Smooth muscle cell (in vitro differentiated cells): ENCODE results near the gene ZNF668. TPM values are rescaled to one million over a fixed set of nuclear protein-coding genes. Genes with fewer than 3 reads are reported as not detected.

Experiments used
- DNase-seq: peaks from one replicate; lab custom pipeline; 2025; ENCODE audit not compliant: unreplicated experiment; lab: John Stamatoyannopoulos, UW
- H2AFZ ChIP-seq: fragments of 200-600 bp; sonication (generic); 2 replicates; pipeline ENCODE4 v1.6.0; 2016; ENCODE audit warnings: antibody characterized with exemption, low read depth, mild to moderate bottlenecking
- H3F3A ChIP-seq: fragments of 200-600 bp; sonication (generic); 2 replicates; pipeline ENCODE4 v1.6.0; 2017; ENCODE audit warnings: antibody characterized with exemption, low read depth
- H3K27ac ChIP-seq: fragments of 200-600 bp; sonication (generic); 2 replicates; pipeline ENCODE4 v1.5.1; 2016; ENCODE audit warnings: low read depth, mild to moderate bottlenecking
- H3K27me3 ChIP-seq: fragments of 200-600 bp; sonication (generic); 2 replicates; pipeline ENCODE4 v1.6.1; 2016; ENCODE audit warnings: low read depth, mild to moderate bottlenecking
- H3K36me3 ChIP-seq: fragments of 200-600 bp; sonication (generic); 2 replicates; pipeline ENCODE4 v1.5.1; 2016; ENCODE audit warnings: low read depth
- H3K4me1 ChIP-seq: fragments of 200-600 bp; sonication (generic); 2 replicates; pipeline ENCODE4 v1.5.1; 2016; ENCODE audit warnings: low read depth
- H3K4me2 ChIP-seq: fragments of 200-600 bp; sonication (generic); 2 replicates; pipeline ENCODE4 v1.6.0; 2016; ENCODE audit warnings: mild to moderate bottlenecking
- H3K4me3 ChIP-seq: fragments of 200-600 bp; sonication (generic); 2 replicates; pipeline ENCODE4 v1.5.1; 2016; ENCODE audit warnings: mild to moderate bottlenecking
- H3K79me2 ChIP-seq: fragments of 200-600 bp; sonication (generic); 2 replicates; pipeline ENCODE4 v1.6.0; 2016; ENCODE audit warnings: low read depth, mild to moderate bottlenecking
- H3K9ac ChIP-seq: fragments of 200-600 bp; sonication (generic); 2 replicates; pipeline ENCODE4 v1.6.0; 2016; ENCODE audit warnings: low read depth
- H3K9me3 ChIP-seq: fragments of 200-600 bp; sonication (generic); replicated peaks from 2 replicates; pipeline ENCODE4 v1.5.1; 2016; ENCODE audit warnings: low read depth
- H4K20me1 ChIP-seq: fragments of 200-600 bp; sonication (generic); 2 replicates; pipeline ENCODE4 v1.6.0; 2016; ENCODE audit warnings: low read depth
- WGBS: methylation state at CpG from one replicate; pipeline ENCODE4 v1.1.7; 2016; ENCODE audit warnings: low lambda C conversion rate; 5-methylcytosine and 5-hydroxymethylcytosine counted together
- polyA plus RNA-seq: library from polyadenylated mRNA; unstranded; fragments of >200 nt; fragmentation: Nextera tagmentation; extraction: Ambion mirVana; gene quantifications from 2 replicates; pipeline ENCODE4 v1.2.1, GENCODE V29; 2016
- total RNA-seq: library from RNA; depleted of rRNA; stranded (reverse); fragments of >200 nt; gene quantifications from 2 replicates; pipeline ENCODE4 v1.2.3, GENCODE V29; 2014
- TF ChIP-seq, protein P1 (sequence below): fragments of 200-600 bp; sonication (generic); IDR thresholded peaks from 2 replicates; pipeline ENCODE4 v1.5.1; 2017; ENCODE audit warnings: borderline replicate concordance, mild to moderate bottlenecking, antibody characterized with exemption; ENCODE audit not compliant: insufficient read depth, poor library complexity, severe bottlenecking

The ZNF668 gene
- total and polyA plus RNA-seq, 2 experiments from 2014 or later, result 7.3 to 20.1 TPM

DNA sequence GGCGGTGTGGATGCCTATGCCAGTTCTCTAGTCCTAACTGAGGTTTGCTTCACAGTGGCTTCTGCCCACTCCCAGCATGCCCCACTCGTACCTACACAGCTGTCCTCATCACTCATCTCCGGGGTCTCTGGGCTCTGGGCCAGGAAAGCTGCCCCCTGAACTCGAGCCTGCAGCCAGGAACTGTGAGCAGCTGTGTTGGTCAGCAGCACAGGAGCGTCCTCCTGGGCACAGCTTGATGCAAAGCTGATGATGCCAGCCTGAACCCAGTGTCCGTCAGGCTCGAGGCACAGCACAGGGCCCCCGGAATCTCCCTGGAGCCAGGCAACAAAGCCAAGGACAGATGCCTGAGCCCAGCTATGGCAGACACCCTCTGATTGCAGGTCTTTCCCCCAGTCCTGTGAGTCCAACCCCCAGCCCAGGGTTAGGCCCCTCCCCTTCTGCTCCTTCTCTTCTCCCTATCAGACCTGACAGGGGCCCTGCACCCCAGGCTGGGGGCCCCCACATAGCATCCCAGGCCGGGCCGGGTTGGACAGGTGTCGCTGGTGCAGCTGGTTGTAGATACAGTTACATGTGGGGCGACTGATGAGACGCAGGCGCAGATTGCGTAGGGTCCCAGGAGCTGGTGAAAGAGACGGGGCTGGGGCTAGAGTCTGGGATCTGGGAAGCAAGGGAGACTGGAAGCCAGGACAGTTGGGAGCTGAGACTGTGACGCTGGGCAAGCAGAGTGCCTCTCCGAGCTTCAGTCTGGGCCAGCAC is 12.0 kb upstream of the ZNF668 start:
- no peaks in the 10 kb centered on the region for H3K4me1 ChIP-seq
- no peak overlapping the region for H2AFZ ChIP-seq
- DNase-seq, result no peak
- H3K27me3 ChIP-seq, result no peaks in the 10 kb centered on the region
- no peak overlapping the region for H3K27ac ChIP-seq
- WGBS, result 96% methylated on average over 18 of the region's 18 CpGs
- peaks cover 7% of the 10 kb centered on the region for H3K79me2 ChIP-seq
- peaks cover 49% of the 10 kb centered on the region for H4K20me1 ChIP-seq
- H3K9ac ChIP-seq, result no peak overlapping the region
- no peaks in the 10 kb centered on the region for H3F3A ChIP-seq
- no peak overlapping the region for H3K4me3 ChIP-seq
- H3K36me3 ChIP-seq, result no peaks in the 10 kb centered on the region
- H3K9me3 ChIP-seq, result no peaks in the 10 kb centered on the region
- no peak overlapping the region for H3K4me2 ChIP-seq
- TF ChIP-seq, protein P1, sequence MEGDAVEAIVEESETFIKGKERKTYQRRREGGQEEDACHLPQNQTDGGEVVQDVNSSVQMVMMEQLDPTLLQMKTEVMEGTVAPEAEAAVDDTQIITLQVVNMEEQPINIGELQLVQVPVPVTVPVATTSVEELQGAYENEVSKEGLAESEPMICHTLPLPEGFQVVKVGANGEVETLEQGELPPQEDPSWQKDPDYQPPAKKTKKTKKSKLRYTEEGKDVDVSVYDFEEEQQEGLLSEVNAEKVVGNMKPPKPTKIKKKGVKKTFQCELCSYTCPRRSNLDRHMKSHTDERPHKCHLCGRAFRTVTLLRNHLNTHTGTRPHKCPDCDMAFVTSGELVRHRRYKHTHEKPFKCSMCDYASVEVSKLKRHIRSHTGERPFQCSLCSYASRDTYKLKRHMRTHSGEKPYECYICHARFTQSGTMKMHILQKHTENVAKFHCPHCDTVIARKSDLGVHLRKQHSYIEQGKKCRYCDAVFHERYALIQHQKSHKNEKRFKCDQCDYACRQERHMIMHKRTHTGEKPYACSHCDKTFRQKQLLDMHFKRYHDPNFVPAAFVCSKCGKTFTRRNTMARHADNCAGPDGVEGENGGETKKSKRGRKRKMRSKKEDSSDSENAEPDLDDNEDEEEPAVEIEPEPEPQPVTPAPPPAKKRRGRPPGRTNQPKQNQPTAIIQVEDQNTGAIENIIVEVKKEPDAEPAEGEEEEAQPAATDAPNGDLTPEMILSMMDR, result no peak

DNA sequence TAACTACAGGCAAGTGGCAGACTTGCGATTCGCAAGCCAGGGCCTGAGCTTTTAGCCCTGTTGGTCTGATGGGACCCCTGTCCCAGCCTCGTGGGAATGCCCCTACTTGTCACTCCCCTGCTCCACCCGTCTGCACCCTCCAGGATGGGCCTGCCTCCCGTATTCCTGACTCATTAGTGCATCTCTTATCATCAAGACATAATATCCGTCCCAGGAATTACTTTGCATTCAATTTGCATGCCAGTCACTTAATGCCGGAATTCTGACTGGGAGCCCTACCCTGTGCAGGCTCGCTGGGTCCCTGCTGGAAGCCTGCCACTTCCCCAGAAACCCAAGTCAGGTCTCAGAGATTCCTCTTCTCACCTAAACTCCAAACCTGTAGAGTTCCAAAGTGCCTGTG is 11.4 kb upstream of the ZNF668 start:
- TF ChIP-seq, protein P1, result no peak
- WGBS, result 75% methylated on average over 8 of the region's 8 CpGs
- peaks cover 52% of the 10 kb centered on the region for H4K20me1 ChIP-seq
- no peak overlapping the region for H2AFZ ChIP-seq
- H3K36me3 ChIP-seq, result no peaks in the 10 kb centered on the region
- H3K9me3 ChIP-seq, result no peaks in the 10 kb centered on the region
- H3F3A ChIP-seq, result no peaks in the 10 kb centered on the region
- no peaks in the 10 kb centered on the region for H3K27me3 ChIP-seq
- H3K4me1 ChIP-seq, result no peaks in the 10 kb centered on the region
- H3K27ac ChIP-seq, result no peak overlapping the region
- H3K79me2 ChIP-seq, result peaks cover 12% of the 10 kb centered on the region
- H3K4me2 ChIP-seq, result no peak overlapping the region
- no peak overlapping the region for H3K4me3 ChIP-seq
- DNase-seq, result no peak
- H3K9ac ChIP-seq, result no peak overlapping the region

DNA sequence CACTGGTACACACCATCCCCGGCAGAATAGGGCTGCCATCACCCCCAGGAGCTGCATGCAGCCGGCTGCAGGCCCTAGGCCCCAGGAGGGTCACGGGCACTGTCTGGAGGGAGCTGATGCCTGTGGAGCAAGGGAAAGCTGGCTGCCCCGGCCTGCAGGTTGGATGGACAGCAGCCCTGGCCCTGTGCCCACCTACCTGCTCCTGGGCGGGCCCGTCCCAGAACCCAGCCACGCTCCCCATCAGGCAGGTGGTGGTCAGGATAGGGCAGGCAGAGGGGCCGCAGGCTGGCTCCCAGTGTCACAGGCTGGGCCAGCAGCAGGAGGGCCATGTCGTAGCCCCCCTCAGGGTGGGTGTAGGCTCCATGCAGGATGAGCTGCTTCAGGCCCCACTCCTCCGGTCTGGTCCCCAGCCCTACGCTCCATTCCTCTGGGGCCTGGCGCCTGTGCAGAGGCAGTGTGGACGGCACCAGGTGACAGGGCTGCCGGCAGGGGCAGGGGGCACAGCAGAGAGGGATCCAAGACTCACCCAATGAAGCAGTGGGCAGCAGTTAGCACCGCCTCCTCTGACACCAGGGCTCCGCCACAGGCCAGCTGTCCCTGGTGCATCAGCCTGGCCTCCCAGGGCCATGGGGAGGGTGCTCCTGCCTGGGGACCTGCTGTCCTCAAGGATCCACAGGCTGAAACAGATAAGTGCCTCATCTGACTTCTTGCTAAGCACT is 10.7 kb upstream of the ZNF668 start:
- no peak for DNase-seq

More for the DNA sequence above, 10.7 kb upstream of the ZNF668 start:
- Histone ChIP-seq H3K79me2 (peaks cover 18% of the 10 kb centered on the region), H3F3A (no peaks in the 10 kb centered on the region), H3K4me3 (no peak overlapping the region), H3K27me3 (no peaks in the 10 kb centered on the region), H3K9me3 (no peaks in the 10 kb centered on the region), H2AFZ (no peak overlapping the region), H3K4me1 (no peaks in the 10 kb centered on the region), H3K27ac (no peak overlapping the region), H3K36me3 (no peaks in the 10 kb centered on the region), H3K4me2 (no peak overlapping the region), H3K9ac (no peak overlapping the region), H4K20me1 (peaks cover 47% of the 10 kb centered on the region)
- TF ChIP-seq, protein P1, result no peak
- WGBS, result 90% methylated on average over 16 of the region's 16 CpGs
